HG03064 (cell line): ENCODE measurements around the gene TEX13D.

Experiments
- ATAC-seq: cut with Tn5 transposase; IDR thresholded peaks from one replicate; pipeline ENCODE4 v1.9.1; 2021; ENCODE audit warnings: low read depth; ENCODE audit not compliant: unreplicated experiment

The TEX13D gene

GRCh38 chrX:124347242-124347641, 14.8 kb downstream of the TEX13D start:
- no peak for ATAC-seq

GRCh38 chrX:124348182-124348581, 15.7 kb downstream of the TEX13D start:
- no peak for ATAC-seq

- no peak for ATAC-seq
Observed at GRCh38 chrX:124348885-124349453, 16.5 kb downstream of the TEX13D start.

- no peak for ATAC-seq
Observed at GRCh38 chrX:124354648-124355047, 22.2 kb downstream of the TEX13D start.

- peak; percentile 49 for ATAC-seq
Observed at GRCh38 chrX:124358800-124359383, 26.4 kb downstream of the TEX13D start.

- no peak for ATAC-seq
Observed at GRCh38 chrX:124362072-124362471, 29.6 kb downstream of the TEX13D start.

GRCh38 chrX:124362761-124363160, 30.3 kb downstream of the TEX13D start:
- ATAC-seq, result no peak

GRCh38 chrX:124369722-124370121, 37.3 kb downstream of the TEX13D start:
- no peak for ATAC-seq

GRCh38 chrX:124373348-124373747, 40.9 kb downstream of the TEX13D start:
- ATAC-seq, result no peak

GRCh38 chrX:124378643-124379042, 46.2 kb downstream of the TEX13D start:
- ATAC-seq, result no peak

GRCh38 chrX:124383354-124383753, 50.9 kb downstream of the TEX13D start:
- no peak for ATAC-seq

GRCh38 chrX:124386401-124386800, 53.9 kb downstream of the TEX13D start:
- no peak for ATAC-seq
